Endothelial cell of umbilical vein (primary cell): ENCODE measurements around the gene LIPT1. TPM values are rescaled to one million over a fixed set of nuclear protein-coding genes. Genes with fewer than 3 reads are reported as not detected.

Experiments
- BruUV-seq: library from RNA; stranded (reverse); fragments of 400-500 nt; replicated peaks from 2 replicates; lab custom pipeline; 2021; lab: Mats Ljungman, UMichigan
- CTCF ChIA-PET: fragments of 300-600, 350-600 bp; sonication (Branson Sonifier 250); formaldehyde crosslinking; loops from one replicate; lab custom pipeline; 2021; ENCODE audit warnings: antibody characterized with exemption, inconsistent platforms; lab: Charles Lee
- POLR2A ChIA-PET: fragments of 300-600, 350-600 bp; sonication (Branson Sonifier 250); formaldehyde crosslinking; loops from one replicate; lab custom pipeline; 2021; ENCODE audit warnings: antibody characterized with exemption, inconsistent platforms; lab: Charles Lee
- DNase-seq: peaks from one replicate; pipeline ENCODE4 v3.0.0-alpha.2; 2011; ENCODE audit warnings: low read depth, low spot score
- FAIRE-seq: peaks from 2 replicates; lab custom pipeline; 2011; peaks lifted over from hg19 to GRCh38; lab: Jason Lieb, UNC
- H2AFZ ChIP-seq: 2 replicates; pipeline ENCODE4 v1.6.0; 2012; ENCODE audit warnings: low read depth, low read length, control low read depth, inconsistent platforms
- H3K27ac ChIP-seq: 2 replicates; pipeline ENCODE4 v1.5.1; 2011; ENCODE audit warnings: low read depth, mild to moderate bottlenecking, control low read depth, low read length, moderate library complexity; ENCODE audit not compliant: insufficient read depth
- H3K27me3 ChIP-seq, 2 experiments: 2 replicates each; pipeline versions ENCODE4 v1.6.0 to v1.6.1; 2011; ENCODE audit warnings: low read length in 2 of 2, mixed read lengths in 1 of 2; ENCODE audit not compliant: control insufficient read depth in 2 of 2, insufficient read depth in 2 of 2
- H3K36me3 ChIP-seq, 2 experiments: 2 replicates in 1 of 2; 3 replicates in 1 of 2; pipeline ENCODE4 v1.5.1; 2011; ENCODE audit warnings: low read length in 2 of 2, mild to moderate bottlenecking in 1 of 2, moderate library complexity in 1 of 2; ENCODE audit not compliant: control insufficient read depth in 2 of 2, insufficient read depth in 2 of 2; ENCODE audit errors: extremely low read depth in 1 of 2
- H3K4me1 ChIP-seq: 3 replicates; pipeline ENCODE4 v1.5.1; 2011; ENCODE audit warnings: mild to moderate bottlenecking, low read length; ENCODE audit not compliant: control insufficient read depth, insufficient read depth; ENCODE audit errors: extremely low read depth
- H3K4me2 ChIP-seq: 2 replicates; pipeline ENCODE4 v1.6.1; 2011; ENCODE audit warnings: low read length, control low read depth, mixed read lengths; ENCODE audit not compliant: insufficient read depth
- H3K4me3 ChIP-seq, 3 experiments: fragments of 200-600 bp in 1 of 3; sonication (generic), shearing (Covaris generic) in 1 of 3; replicated peaks in 1 of 3; 2 replicates each; pipeline ENCODE4 v1.5.1; 2011 to 2016; ENCODE audit warnings: control low read depth in 3 of 3, low read length in 3 of 3, mild to moderate bottlenecking in 2 of 3, inconsistent platforms in 1 of 3, low read depth in 1 of 3, moderate library complexity in 1 of 3; ENCODE audit not compliant: insufficient read depth in 1 of 3
- H3K79me2 ChIP-seq: 2 replicates; pipeline ENCODE4 v1.6.0; 2012; ENCODE audit warnings: low read length, inconsistent platforms; ENCODE audit not compliant: control insufficient read depth, insufficient read depth
- H3K9ac ChIP-seq: replicated peaks from 2 replicates; pipeline ENCODE3; 2011; ENCODE audit warnings: low read length, control low read depth; ENCODE audit not compliant: insufficient read depth; ENCODE audit errors: extremely low read depth
- H3K9me1 ChIP-seq: replicated peaks from 3 replicates; pipeline ENCODE4 v1.6.0; 2011; ENCODE audit warnings: mild to moderate bottlenecking, low read length; ENCODE audit not compliant: control insufficient read depth, insufficient read depth; ENCODE audit errors: extremely low read depth
- H3K9me3 ChIP-seq: replicated peaks from 2 replicates; pipeline ENCODE4 v1.5.1; 2012; ENCODE audit warnings: low read length, inconsistent platforms; ENCODE audit not compliant: control insufficient read depth, insufficient read depth
- H4K20me1 ChIP-seq: replicated peaks from 2 replicates; pipeline ENCODE3; 2011; ENCODE audit warnings: mild to moderate bottlenecking, low read length; ENCODE audit not compliant: control insufficient read depth, insufficient read depth; ENCODE audit errors: extremely low read depth
- CTCF ChIP-seq, 2 donors: IDR thresholded peaks; 1 replicate in 1 of 2; 2 replicates in 1 of 2; pipeline ENCODE4 v1.5.1; 2011; ENCODE audit warnings: low read length in 2 of 2, mild to moderate bottlenecking in 2 of 2, moderate library complexity in 2 of 2, control low read depth in 1 of 2, inconsistent platforms in 1 of 2, low read depth in 1 of 2; ENCODE audit not compliant: insufficient read depth in 1 of 2; ENCODE audit errors: extremely low read depth in 1 of 2
- EZH2 ChIP-seq: IDR thresholded peaks from 2 replicates; pipeline ENCODE4 v1.6.1; 2012; ENCODE audit warnings: borderline replicate concordance, low read depth, mild to moderate bottlenecking, moderate library complexity, low read length, inconsistent platforms; ENCODE audit not compliant: severe bottlenecking
- FOS ChIP-seq: IDR thresholded peaks from 2 replicates; pipeline ENCODE4 v1.6.1; 2011; ENCODE audit warnings: mild to moderate bottlenecking, low read length, moderate library complexity, borderline replicate concordance; ENCODE audit not compliant: insufficient read depth
- GATA2 ChIP-seq: IDR thresholded peaks from 2 replicates; pipeline ENCODE4 v1.7.0; 2011; ENCODE audit warnings: low read depth, mild to moderate bottlenecking, moderate library complexity, mixed read lengths, low read length; ENCODE audit not compliant: insufficient read length, insufficient read depth
- JUN ChIP-seq: IDR thresholded peaks from 2 replicates; pipeline ENCODE4 v1.6.1; 2011; ENCODE audit warnings: borderline replicate concordance, low read depth; ENCODE audit not compliant: insufficient read length, insufficient read depth
- MAX ChIP-seq: IDR thresholded peaks from 2 replicates; pipeline ENCODE4 v1.6.1; 2011; ENCODE audit not compliant: insufficient read depth, insufficient read length
- MYC ChIP-seq: IDR thresholded peaks from one replicate; pipeline ENCODE4 v1.6.1; 2011; ENCODE audit warnings: mild to moderate bottlenecking, low read depth, low read length
- POLR2A ChIP-seq: IDR thresholded peaks from 2 replicates; pipeline ENCODE4 v1.6.1; 2012; ENCODE audit warnings: low read depth, mild to moderate bottlenecking, control low read depth, low read length
- POLR2AphosphoS5 ChIP-seq: IDR thresholded peaks from 2 replicates; pipeline ENCODE4 v1.6.1; 2012; ENCODE audit warnings: low read depth, mild to moderate bottlenecking, control low read depth, low read length, moderate library complexity; ENCODE audit not compliant: insufficient read depth
- dilution Hi-C: fragments of 300-500 bp; cut with MboI; formaldehyde crosslinking; loops from one replicate; pipeline ENCODE4 v1.15.0; 2019; ENCODE audit warnings: low sequenced_read_pairs; ENCODE audit not compliant: extremely low pct_ligation_motif_present
- intact Hi-C: fragments of 100-400 bp; cut with micrococcal nuclease; formaldehyde crosslinking; loops from one replicate; pipeline ENCODE4 v1.10.0; 2022
- polyA plus RNA-seq, 4 experiments: library from polyadenylated mRNA; depleted of rRNA in 3 of 4; stranded (reverse) in 3 of 4; unstranded in 1 of 4; fragments of >200 nt; gene quantifications; 2 replicates each; pipeline versions ENCODE4 v1.2.1 to v1.2.3, GENCODE V29; 2011 to 2012; ENCODE audit warnings: missing spikeins in 1 of 4
- total RNA-seq: library from RNA; stranded (reverse); gene quantifications from 2 replicates; pipeline ENCODE4 v1.2.3, GENCODE V29; 2021

LIPT1 gene
- total and polyA plus RNA-seq, 2 donors (not counting 3 experiments of a cell fraction or from before 2014, with no cell fraction given): 3.3 to 4.8 TPM

DNA sequence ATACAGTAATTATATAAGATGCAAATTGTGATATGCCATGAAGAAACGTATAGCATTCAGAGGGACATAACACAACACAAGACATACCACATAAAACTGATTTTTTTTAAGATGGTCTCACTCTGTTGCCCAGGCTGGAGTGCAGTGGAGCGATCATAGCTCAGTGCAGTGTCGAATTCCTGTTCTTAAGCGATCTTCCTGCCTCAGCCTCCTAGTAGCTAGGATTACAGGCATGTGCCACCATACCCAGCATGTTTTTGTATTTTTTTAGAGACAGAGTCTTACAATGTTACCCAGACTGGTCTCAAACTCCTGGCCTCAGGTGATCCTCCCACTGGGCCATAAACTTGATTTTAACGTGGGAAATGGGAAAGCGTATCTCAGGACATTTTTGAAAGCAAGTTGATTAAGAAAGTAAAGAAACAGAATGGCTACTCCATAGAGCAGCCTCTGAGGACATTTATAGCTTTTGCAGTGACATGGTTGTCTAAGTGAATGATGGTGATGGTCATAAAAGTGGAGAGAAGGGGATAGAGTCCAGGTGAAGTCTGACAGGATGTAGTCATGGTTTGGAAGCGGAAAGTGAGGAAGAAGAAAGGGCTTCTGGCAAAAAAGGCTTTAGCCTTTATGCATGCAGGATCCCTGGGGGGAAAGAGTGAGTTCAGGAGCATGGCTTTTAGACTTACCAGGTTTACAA, 2.4 kb upstream of the LIPT1 start:
- Histone ChIP-seq H2AFZ (no peak overlapping the region), H3K9me3 (no peaks in the 10 kb centered on the region), H3K27me3 (no peaks in the 10 kb centered on the region), H3K4me2 (no peak overlapping the region), H3K9ac (no peak overlapping the region), H3K36me3 (no peaks in the 10 kb centered on the region), H3K9me1 (no peaks in the 10 kb centered on the region), H3K4me3 (no peak overlapping the region), H3K79me2 (peaks cover 2% of the 10 kb centered on the region), H3K4me1 (peaks cover 10% of the 10 kb centered on the region), H3K27ac (no peak overlapping the region), H4K20me1 (no peaks in the 10 kb centered on the region)
- ChIA-PET POLR2A (no interaction called here), CTCF (no interaction called here)
- dilution Hi-C loops (no loop called here), intact Hi-C loops (no loop called here)
- DNase-seq (no peak), FAIRE-seq (no peak)
- TF ChIP-seq POLR2A: no peak
- no TSS peak for BruUV-seq

GRCh38 chr2:99153921-99154604, 704 bp upstream of the LIPT1 start:
- TF ChIP-seq CTCF (IDR thresholded peaks at IDR 0.05; ENCODE audit: extremely low read depth in 1 of 2, insufficient read depth in 1 of 2, low read depth in 1 of 2, low read length in 2 of 2) (no peak), MAX (no peak), FOS (no peak), POLR2A (no peak), MYC (no peak), JUN (no peak), EZH2 (no peak), POLR2AphosphoS5 (no peak), GATA2 (no peak)
- CTCF ChIA-PET: interaction anchor here (0.7 to 1.9 kb wide), 2 partner anchors 12 to 13 kb away, joined by 3 to 6 read pairs; partner anchors contain the start of gene C2orf15
- no peak for FAIRE-seq
- Histone ChIP-seq H3K4me1 (peaks cover 10% of the 10 kb centered on the region), H3K79me2 (peaks cover 2% of the 10 kb centered on the region), H2AFZ (peak overlapping the region; percentile 94), H4K20me1 (no peaks in the 10 kb centered on the region), H3K9me3 (no peaks in the 10 kb centered on the region), H3K27ac (no peak overlapping the region), H3K9me1 (no peaks in the 10 kb centered on the region), H3K9ac (peak overlapping the region; percentile 93), H3K4me3 (peak overlapping the region; percentile 92 to 99 (median 98)), H3K36me3 (no peaks in the 10 kb centered on the region), H3K4me2 (peak overlapping the region; percentile 84), H3K27me3 (no peaks in the 10 kb centered on the region)
- dilution Hi-C loops (no loop called here), intact Hi-C loops (no loop called here)
- POLR2A ChIA-PET: no interaction called here
- DNase-seq: no peak
- BruUV-seq: TSS peak; percentile 34
